ENCODE results near the gene PTGDR. TPM values are rescaled to one million over a fixed set of nuclear protein-coding genes. Genes with fewer than 3 reads are reported as not detected.

Gene PTGDR
- total RNA-seq, 1 experiment from 2014 or later, result not detected

DNA sequence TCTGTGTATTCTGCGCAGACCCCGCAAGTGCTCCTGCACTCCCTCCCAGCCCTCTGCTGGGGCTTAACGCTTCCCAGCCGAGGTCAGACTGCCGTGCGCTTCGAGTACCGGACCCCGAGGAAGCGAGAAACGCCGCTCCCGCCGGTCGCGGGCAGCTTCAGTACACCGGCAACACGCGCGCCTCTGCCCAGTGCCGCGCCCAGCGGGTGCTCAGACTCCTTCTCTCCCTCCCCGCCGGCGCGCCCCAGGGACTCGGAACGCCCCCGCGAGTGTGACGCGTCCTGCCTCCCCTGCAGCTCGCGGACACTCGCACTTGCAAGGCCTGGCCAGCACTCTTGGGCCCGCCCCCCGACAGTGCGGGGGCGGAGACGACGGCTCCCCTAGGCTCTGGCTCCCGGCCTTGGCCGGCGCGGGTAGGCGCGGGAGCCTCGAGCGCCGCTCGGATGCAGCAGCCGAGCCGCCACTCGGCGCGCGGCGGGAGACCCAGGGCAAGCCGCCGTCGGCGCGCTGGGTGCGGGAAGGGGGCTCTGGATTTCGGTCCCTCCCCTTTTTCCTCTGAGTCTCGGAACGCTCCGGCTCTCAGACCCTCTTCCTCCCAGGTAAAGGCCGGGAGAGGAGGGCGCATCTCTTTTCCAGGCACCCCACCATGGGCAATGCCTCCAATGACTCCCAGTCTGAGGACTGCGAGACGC is 46.6 kb downstream of the PTGDR start, which contains the start of gene PTGER2:
Gene PTGER2, plus strand, starts transcription at position 410 of the 692 bp plus-strand sequence. Its CDS starts 237 bp downstream, at position 647.
- H3K9ac ChIP-seq (ENCODE audit: low read length), result peak within 1 kb of the TSS; percentile 57
- no TSS peak for BruUV-seq (replicated peaks)
- CTCF ChIA-PET, result no interaction called here
- intact Hi-C loops (cut with micrococcal nuclease), result loop anchor here (1.0 kb wide), 1 partner anchor 41 kb away; no protein-coding TSS in a partner anchor
- peak within 1 kb of the TSS; percentile 71 for H3K4me3 ChIP-seq (ENCODE audit: low read length)
- POLR2A ChIA-PET (ENCODE audit: unreplicated experiment), result interaction anchor here (0.5 to 0.6 kb wide), 2 partner anchors 20 to 781 kb away, joined by 3 to 11 read pairs; no protein-coding TSS in a partner anchor
- no peaks in the 10 kb centered on the region for H3K27me3 ChIP-seq (ENCODE audit: low read length)
- H3K36me3 ChIP-seq (ENCODE audit: low read depth, low read length), result no peaks in the 10 kb centered on the region
- DNase-seq (peak; percentile 91), ATAC-seq (peak; percentile 95)
- no peaks in the 10 kb centered on the region for H4K20me1 ChIP-seq (ENCODE audit: low read length)
- H3K4me1 ChIP-seq (ENCODE audit: insufficient read depth, low read length), result peaks cover 10% of the 10 kb centered on the region
- H3K9me2 ChIP-seq (replicated peaks; ENCODE audit: low read length), result no peaks in the 10 kb centered on the region
- peak within 1 kb of the TSS; percentile 90 for H2AFZ ChIP-seq (ENCODE audit: low read length)
- TF ChIP-seq EZH2phosphoT487 (IDR thresholded peaks at IDR 0.05; ENCODE audit: borderline replicate concordance, low read length) (no peak), CTCF (conservative IDR thresholded peaks at IDR 0.05; ENCODE audit: low read depth, low read length) (no peak), EZH2 (IDR thresholded peaks at IDR 0.05; ENCODE audit: low read length, unreplicated experiment) (no peak)
- H3F3A ChIP-seq (ENCODE audit: low read length, unreplicated experiment), result no peaks in the 10 kb centered on the region
- no peak within 1 kb of the TSS for H3K27ac ChIP-seq (ENCODE audit: low read length)
- H3K79me2 ChIP-seq (ENCODE audit: low read length), result no peaks in the 10 kb centered on the region
- peak within 1 kb of the TSS; percentile 90 for H3K4me2 ChIP-seq (ENCODE audit: low read length)
- H3K9me3 ChIP-seq (ENCODE audit: low read length), result no peaks in the 10 kb centered on the region

- H4K20me1 ChIP-seq (ENCODE audit: low read length), result no peaks in the 10 kb centered on the region
- H2AFZ ChIP-seq (ENCODE audit: low read length), result peak overlapping the region; percentile 90
- no peak overlapping the region for H3K27ac ChIP-seq (ENCODE audit: low read length)
- peak overlapping the region; percentile 71 for H3K4me3 ChIP-seq (ENCODE audit: low read length)
- TF ChIP-seq EZH2phosphoT487 (IDR thresholded peaks at IDR 0.05; ENCODE audit: borderline replicate concordance, low read length) (no peak), CTCF (conservative IDR thresholded peaks at IDR 0.05; ENCODE audit: low read depth, low read length) (no peak), EZH2 (IDR thresholded peaks at IDR 0.05; ENCODE audit: low read length, unreplicated experiment) (no peak)
- H3F3A ChIP-seq (ENCODE audit: low read length, unreplicated experiment), result no peaks in the 10 kb centered on the region
- BruUV-seq (replicated peaks), result no TSS peak
- H3K4me2 ChIP-seq (ENCODE audit: low read length), result peak overlapping the region; percentile 90
- DNase-seq (no peak), ATAC-seq (no peak)
- ChIA-PET CTCF (no interaction called here), POLR2A (ENCODE audit: unreplicated experiment) (interaction anchor here (0.5 to 0.6 kb wide), 2 partner anchors 13 to 454 kb away, joined by 4 to 10 read pairs; partner anchors contain the start of gene GNG2)
- H3K4me1 ChIP-seq (ENCODE audit: insufficient read depth, low read length), result peaks cover 10% of the 10 kb centered on the region
- H3K79me2 ChIP-seq (ENCODE audit: low read length), result no peaks in the 10 kb centered on the region
- peak overlapping the region; percentile 57 for H3K9ac ChIP-seq (ENCODE audit: low read length)
- no peaks in the 10 kb centered on the region for H3K9me2 ChIP-seq (replicated peaks; ENCODE audit: low read length)
- intact Hi-C loops (cut with micrococcal nuclease), result loop anchor here (1.0 kb wide), 1 partner anchor 41 kb away; no protein-coding TSS in a partner anchor
- H3K36me3 ChIP-seq (ENCODE audit: low read depth, low read length), result no peaks in the 10 kb centered on the region
- H3K27me3 ChIP-seq (ENCODE audit: low read length), result no peaks in the 10 kb centered on the region
- H3K9me3 ChIP-seq (ENCODE audit: low read length), result no peaks in the 10 kb centered on the region
Observed at GRCh38 chr14:52314595-52315354, 47.3 kb downstream of the PTGDR start.
